Measurements from ENCODE around the gene CABLES1.

Gene CABLES1

GRCh38 chr18:23245461-23245860 lies 110.2 kb downstream of the CABLES1 start:
- Histone ChIP-seq H3K27ac (replicated peaks) (no peak overlapping the region), H3K27me3 (ENCODE audit: insufficient read depth, poor library complexity, severe bottlenecking) (no peaks in the 10 kb centered on the region), H3K4me3 (replicated peaks; ENCODE audit: insufficient read depth, low read length) (no peak overlapping the region)
- TF ChIP-seq SPI1 (IDR thresholded peaks at IDR 0.05; ENCODE audit: borderline replicate concordance, low read depth) (no peak), GABPA (IDR thresholded peaks at IDR 0.05; ENCODE audit: low read depth) (no peak), POLR2AphosphoS5 (IDR thresholded peaks at IDR 0.05; ENCODE audit: low read depth) (no peak), REST (IDR thresholded peaks at IDR 0.05; ENCODE audit: insufficient replicate concordance, low read depth) (no peak), CTCF (IDR thresholded peaks at IDR 0.05; ENCODE audit: insufficient read depth, low read length) (no peak)
- DNase-seq (ENCODE audit: low read depth in 1 of 2, low spot score in 1 of 2) = no peak

GRCh38 chr18:23247331-23247730 lies 112.0 kb downstream of the CABLES1 start:
- Histone ChIP-seq H3K4me3 (replicated peaks; ENCODE audit: insufficient read depth, low read length) (no peak overlapping the region), H3K27ac (replicated peaks) (no peak overlapping the region), H3K27me3 (ENCODE audit: insufficient read depth, poor library complexity, severe bottlenecking) (no peaks in the 10 kb centered on the region)
- DNase-seq (ENCODE audit: low read depth in 1 of 2, low spot score in 1 of 2) = no peak
- TF ChIP-seq REST (IDR thresholded peaks at IDR 0.05; ENCODE audit: insufficient replicate concordance, low read depth) (no peak), POLR2AphosphoS5 (IDR thresholded peaks at IDR 0.05; ENCODE audit: low read depth) (no peak), GABPA (IDR thresholded peaks at IDR 0.05; ENCODE audit: low read depth) (no peak), CTCF (IDR thresholded peaks at IDR 0.05; ENCODE audit: insufficient read depth, low read length) (no peak), SPI1 (IDR thresholded peaks at IDR 0.05; ENCODE audit: borderline replicate concordance, low read depth) (no peak)

- no peak for DNase-seq (ENCODE audit: low read depth in 1 of 2, low spot score in 1 of 2)
- H3K27ac ChIP-seq (replicated peaks) = no peak overlapping the region
- H3K27me3 ChIP-seq (ENCODE audit: insufficient read depth, poor library complexity, severe bottlenecking) = no peaks in the 10 kb centered on the region
- TF ChIP-seq GABPA (IDR thresholded peaks at IDR 0.05; ENCODE audit: low read depth) (no peak), CTCF (IDR thresholded peaks at IDR 0.05; ENCODE audit: insufficient read depth, low read length) (no peak), POLR2AphosphoS5 (IDR thresholded peaks at IDR 0.05; ENCODE audit: low read depth) (no peak), SPI1 (IDR thresholded peaks at IDR 0.05; ENCODE audit: borderline replicate concordance, low read depth) (no peak), REST (IDR thresholded peaks at IDR 0.05; ENCODE audit: insufficient replicate concordance, low read depth) (no peak)
- no peak overlapping the region for H3K4me3 ChIP-seq (replicated peaks; ENCODE audit: insufficient read depth, low read length)
Observed at GRCh38 chr18:23247896-23248295, 112.6 kb downstream of the CABLES1 start.

Measured in HL-60 (cell line).